ENCODE data around the gene IL7R.
"Not testable (repeated sequence)": the region's sequence is repeated elsewhere in the genome, so short reads cannot be mapped to it uniquely, and the experiment has no call there.

Gene IL7R

DNA sequence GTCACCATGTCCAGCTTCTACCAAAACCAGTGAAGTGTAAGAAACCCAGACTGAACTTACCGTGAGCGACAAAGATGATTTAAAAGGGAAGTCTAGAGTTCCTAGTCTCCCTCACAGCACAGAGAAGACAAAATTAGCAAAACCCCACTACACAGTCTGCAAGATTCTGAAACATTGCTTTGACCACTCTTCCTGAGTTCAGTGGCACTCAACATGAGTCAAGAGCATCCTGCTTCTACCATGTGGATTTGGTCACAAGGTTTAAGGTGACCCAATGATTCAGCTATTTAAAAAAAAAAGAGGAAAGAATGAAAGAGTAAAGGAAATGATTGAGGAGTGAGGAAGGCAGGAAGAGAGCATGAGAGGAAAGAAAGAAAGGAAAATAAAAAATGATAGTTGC lies 19.8 kb downstream of the IL7R start:
- DNase-seq (ENCODE audit: low read depth) = peak; percentile 34

DNA sequence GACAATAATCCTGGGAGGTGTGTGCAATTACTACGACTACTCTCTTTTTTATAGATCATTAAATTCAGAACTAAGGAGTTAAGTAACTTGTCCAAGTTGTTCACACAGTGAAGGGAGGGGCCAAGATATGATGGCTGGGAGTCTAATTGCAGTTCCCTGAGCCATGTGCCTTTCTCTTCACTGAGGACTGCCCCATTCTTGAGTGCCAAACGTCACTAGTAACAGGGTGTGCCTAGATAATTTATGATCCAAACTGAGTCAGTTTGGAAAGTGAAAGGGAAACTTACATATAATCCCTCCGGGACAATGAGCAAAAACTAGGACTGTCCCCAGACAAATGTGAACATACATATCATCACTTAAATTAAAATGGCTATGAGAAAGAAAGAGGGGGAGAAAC lies 20.2 kb downstream of the IL7R start:
- DNase-seq (ENCODE audit: low read depth) = peak; percentile 64

DNA sequence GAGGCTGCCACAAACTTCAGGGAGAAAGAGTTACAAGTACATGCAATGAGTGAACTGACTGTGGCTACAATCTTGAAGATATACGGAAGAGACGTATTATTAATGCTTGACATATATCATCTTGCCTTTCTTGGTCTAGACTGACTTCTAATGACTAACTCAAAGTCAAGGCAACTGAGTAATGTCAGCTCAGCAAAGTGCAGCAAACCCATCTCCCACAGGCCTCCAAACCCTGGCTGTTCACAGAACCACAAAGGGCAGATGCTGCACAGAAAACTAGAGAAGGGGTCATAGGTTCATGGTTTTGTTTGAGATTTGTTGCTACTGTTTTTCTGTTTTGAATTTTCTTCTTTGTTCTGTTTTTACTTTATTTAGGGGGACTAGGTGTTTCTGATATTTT lies 21.0 kb downstream of the IL7R start:
- no peak for DNase-seq (ENCODE audit: low read depth)

DNA sequence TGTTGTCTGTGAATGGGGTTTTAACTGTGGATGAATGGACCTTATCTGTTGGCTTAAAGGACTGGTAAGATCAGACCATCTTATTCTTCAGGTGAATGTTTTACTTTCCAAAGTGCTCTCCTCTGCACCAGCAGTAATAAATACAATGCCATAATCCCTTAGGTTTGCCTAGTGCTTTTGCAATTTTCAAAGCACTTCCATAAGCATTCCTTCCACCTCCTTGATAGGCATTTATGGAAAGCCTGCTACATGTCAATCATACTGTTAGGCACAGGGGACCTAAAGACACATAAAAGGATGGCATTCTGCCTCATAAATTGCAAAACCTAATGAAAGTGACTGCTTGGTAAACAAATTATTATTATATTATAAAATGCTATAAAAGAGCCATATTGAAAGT lies 21.4 kb downstream of the IL7R start:
- DNase-seq (ENCODE audit: low read depth) = no peak

DNA sequence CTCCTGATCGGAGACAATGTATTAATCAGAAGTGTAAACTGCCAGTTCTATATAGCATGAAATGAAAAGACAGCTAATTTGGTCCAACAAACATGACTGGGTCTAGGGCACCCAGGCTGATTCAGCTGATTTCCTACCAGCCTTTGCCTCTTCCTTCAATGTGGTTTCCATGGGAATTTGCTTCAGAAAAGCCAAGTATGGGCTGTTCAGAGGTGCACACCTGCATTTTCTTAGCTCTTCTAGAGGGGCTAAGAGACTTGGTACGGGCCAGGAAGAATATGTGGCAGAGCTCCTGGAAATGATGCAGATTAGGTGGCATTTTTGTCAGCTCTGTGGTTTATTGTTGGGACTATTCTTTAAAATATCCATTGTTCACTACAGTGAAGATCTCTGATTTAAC lies 22.4 kb downstream of the IL7R start:
- DNase-seq (ENCODE audit: low read depth) = no peak

GRCh38 chr5:35879649-35880048 lies 23.0 kb downstream of the IL7R start:
- no peak for DNase-seq (ENCODE audit: low read depth)

- DNase-seq (ENCODE audit: low read depth) = no peak
Measured at GRCh38 chr5:35880156-35880555, 23.5 kb downstream of the IL7R start.

DNA sequence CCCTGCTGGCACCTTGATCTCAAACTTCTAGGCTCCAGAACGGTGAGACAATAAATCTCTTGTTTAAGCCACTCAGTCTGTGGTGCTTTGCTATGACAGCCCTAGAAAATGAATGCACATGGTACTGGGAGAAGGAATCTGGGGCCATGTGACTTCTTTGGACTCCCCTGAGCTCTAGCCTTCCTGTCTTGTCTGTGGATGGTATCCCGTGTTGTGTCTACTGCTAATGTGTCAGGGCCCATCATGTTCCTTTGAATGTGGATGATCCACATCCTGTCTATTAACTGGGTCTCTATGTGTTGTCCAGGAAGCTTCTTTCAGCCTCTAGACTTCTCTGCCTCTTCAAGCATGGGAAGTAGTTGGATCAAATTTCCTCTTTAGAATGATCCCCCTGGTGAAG lies 25.1 kb downstream of the IL7R start:
- DNase-seq (ENCODE audit: low read depth) = no peak

DNA sequence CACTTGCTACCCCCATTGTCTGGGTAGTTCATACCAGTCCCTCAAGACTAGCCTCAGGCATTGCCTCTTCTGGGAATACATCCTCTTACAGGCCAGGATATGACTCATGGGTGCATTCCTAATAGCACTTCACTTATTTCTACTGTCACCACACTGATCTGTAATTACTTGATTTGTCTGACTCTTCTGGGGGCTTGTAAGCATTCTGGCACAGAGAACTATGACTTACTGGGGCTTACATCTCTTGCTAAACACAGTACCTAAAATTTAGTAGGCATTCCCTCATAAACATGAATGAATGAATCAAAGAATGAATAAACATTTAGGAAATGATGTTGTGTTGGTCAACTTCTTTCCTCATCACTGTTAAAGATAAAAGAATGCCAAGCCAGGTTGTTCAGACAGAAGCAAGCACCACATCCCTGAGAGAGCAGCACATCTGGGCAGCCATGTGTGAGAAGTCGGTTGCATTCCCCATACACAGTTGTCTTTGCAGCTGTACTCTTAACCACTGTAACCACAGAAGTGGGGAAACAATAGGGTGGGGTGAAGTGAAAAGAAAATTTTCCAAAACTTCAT lies 27.6 kb downstream of the IL7R start:
- peak; percentile 97 for DNase-seq (ENCODE audit: low read depth)

- DNase-seq (ENCODE audit: low read depth) = no peak
Measured at GRCh38 chr5:35884773-35885172, 28.1 kb downstream of the IL7R start.

DNA sequence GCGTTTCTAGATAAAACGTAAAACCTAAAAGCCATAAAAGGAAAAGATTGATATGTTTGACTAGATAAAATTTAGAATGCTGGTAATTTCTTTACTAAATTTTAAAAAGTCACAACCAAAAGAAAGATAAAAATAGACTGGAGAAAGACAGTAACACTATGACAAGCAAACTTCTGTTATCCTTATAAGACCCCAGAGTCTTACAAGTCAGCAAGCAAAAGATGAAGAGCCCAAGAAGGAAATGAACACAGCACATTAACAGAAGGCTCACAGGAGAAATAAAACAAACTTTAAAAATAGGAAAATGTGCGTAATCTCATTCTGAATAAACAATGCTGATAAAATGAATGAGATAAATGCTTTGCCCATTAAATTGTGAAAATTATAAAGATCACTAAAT lies 29.7 kb downstream of the IL7R start:
- no peak for DNase-seq (ENCODE audit: low read depth)

DNA sequence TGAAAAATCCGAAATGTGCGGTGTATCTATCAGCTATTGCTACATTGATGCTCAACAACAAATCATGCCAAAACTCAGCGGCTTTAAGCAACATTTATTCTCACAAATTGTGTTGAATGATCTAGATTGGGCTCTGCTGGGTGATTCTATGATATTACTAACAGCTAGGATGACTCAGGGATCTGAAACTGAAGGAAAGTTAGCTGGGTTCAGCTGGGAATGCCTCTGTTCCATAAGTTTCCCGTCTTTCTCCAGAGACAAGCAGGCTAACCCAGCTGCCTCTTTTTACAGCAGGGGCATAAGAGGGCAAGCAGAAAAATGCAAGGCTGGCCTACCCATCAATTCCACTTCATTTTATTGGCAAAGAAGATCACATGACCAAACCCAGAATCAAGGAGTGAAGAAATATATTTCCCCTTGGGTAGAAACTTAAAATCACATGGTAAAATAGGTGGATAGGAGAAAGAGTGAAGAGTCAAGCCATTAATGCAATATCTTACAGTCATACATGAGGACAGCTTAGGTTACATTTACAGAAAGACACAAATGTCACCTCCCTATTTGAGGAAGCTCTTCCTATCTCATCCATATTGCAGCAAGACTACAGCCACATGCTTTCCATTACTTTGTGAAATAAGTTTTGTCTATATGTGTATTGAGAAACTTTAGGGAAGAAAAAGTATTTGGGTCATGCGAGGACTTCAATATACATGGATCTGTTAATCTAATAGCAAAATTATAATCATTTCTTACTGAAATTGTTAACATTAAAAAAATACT lies 30.8 kb downstream of the IL7R start:
- no peak for DNase-seq (ENCODE audit: low read depth)

DNA sequence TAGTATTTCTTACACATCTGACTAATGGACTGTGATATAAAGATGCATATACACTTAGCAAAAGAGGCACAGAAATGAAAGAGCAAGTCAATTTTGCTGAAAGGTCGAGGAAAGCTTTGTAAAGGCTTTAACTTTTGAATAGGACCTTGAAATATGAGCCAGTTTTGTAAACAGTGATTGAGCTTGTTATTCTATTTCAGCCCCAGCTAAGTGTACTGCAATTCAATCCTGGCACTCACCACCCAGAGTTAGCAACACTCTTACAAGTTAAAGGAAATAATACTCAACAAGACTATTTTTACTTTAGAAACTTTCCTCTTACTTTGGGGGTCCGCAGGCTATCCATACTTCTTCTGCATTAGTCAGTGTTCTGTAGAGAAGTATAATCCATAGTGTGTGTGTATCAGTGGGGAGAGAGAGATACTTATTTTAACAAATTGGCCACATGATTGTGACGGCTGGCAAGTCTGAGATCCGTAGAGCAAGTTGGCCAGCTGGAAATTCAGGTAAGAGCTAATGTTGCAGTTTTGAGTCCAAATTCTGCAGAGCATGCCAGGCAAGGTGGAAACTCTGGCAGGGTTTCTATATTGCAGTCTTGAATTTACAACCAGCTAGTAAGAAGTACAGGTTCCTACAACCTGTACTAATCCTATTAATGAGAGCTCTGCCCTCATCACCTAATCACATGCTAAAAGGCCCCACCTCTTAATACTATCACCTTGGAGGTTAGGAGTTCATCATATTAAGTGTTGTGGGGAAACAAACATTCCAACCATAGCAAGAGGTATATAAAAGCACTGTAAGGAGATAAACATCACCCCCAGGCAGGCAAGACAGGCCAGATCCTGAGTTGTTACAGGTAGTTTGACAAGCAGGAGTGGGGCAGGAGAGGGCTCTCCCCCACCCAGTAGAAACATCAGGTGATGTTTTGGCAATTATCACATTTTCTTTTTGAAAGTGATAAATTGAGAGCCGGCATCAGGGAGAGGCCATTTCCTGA lies 33.6 kb downstream of the IL7R start:
- DNase-seq (ENCODE audit: low read depth) = no peak

DNA sequence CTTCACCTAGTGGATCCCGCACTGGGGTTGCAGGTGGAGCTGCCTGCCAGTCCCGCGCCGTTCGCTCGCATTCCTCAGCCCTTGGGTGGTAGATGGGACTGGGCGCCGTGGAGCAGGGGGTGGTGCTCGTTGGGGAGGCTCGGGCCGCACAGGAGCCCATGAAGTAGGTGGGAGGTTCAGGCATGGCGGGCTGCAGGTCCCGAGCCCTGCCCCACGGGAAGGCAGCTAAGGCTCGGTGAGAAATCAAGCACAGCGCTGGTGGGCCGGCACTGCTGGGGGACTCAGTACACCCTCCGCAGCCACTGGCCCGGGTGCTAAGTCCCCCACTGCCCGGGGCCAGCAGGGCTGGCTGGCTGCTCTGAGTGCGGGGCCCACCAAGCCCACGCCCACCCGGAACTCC lies 36.1 kb downstream of the IL7R start:
- DNase-seq (ENCODE audit: low read depth) = not testable (repeated sequence)

DNA sequence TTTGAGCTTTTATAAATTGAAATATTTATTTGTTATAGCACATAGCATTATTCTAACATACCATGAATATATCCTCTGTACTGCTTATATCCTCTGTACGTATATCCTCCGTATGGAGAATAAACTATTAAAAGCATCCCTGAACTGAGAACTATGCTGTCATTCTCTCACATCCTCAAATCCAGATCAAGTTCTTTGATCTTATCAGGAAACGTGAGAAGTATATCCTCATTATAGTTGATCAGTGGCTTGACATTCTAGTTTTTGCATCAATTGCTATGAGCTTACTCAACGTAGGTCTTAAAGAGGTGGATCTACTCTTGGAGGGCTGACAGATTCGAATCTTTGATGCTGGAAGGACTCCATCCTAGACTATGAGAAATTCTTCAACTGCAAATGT lies 37.4 kb downstream of the IL7R start:
- no peak for DNase-seq (ENCODE audit: low read depth)

DNA sequence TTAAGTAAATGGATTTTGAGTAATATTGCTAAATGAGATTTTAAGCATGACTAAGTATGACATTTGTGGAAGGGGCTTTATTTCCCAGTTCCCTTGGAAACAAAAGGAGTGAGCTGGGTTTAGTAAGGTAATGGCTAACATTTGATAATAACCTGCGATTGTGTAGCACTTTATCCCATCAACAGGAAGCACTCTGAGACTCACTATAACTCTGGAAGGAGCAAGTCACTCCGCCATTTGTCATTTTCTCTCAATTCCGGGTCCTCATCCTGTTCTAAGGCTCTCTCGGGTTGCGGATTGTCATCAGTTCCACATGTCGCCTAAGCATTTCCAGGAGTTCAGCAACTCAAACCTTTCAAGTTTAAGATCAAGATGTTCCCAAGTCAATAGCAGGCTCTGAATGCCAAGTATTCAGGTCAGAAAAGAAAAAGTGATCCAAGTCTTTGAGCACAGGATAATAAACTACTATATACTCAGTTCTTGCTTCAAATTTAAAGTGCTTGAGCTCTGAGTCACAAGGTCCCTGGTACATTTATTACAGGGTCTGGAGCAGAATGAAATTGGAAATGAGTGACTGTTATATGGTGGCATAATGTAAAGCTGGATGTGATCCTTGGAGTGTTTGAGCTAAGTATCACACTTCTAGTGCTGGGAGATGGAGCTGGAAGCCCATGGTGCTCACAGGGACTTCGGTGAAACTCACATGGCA lies 42.4 kb downstream of the IL7R start:
- no peak for DNase-seq (ENCODE audit: low read depth)

DNA sequence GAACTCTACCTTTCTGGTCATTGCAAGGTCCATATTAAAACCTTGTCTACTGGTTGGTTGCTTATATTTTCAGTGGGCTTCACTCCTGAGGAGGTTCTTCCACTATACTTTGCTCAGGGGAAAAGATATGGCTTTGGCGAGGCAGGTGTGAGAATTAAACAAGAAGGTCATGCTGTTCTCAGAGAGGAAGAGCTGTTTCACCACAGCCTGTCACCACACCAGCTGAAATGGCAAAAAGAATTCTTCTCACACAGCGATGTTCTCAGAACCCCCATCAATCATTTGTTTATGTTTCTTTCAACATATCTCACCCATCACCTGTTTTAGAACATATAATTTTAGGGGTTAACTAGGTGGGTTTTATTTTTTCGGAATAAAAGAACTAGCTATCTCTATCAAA lies 43.1 kb downstream of the IL7R start:
- no peak for DNase-seq (ENCODE audit: low read depth)

GRCh38 chr5:35900972-35901695 lies 44.4 kb downstream of the IL7R start:
- no peak for DNase-seq (ENCODE audit: low read depth)

- no peak for DNase-seq (ENCODE audit: low read depth)
Measured at GRCh38 chr5:35902046-35902672, 45.5 kb downstream of the IL7R start.

GRCh38 chr5:35903631-35904203 lies 47.0 kb downstream of the IL7R start:
- no peak for DNase-seq (ENCODE audit: low read depth)

All from HS-5 (cell line).